CD4-positive, alpha-beta T cell treated with Interleukin-4 for 1 hour (primary cell): ENCODE measurements around the gene RASL10B.
"Not testable (repeated sequence)": the region's sequence is repeated elsewhere in the genome, so short reads cannot be mapped to it uniquely, and the experiment has no call there.

ENCODE experiments used
- DNase-seq, 2 donors: peaks; one replicate each; pipeline ENCODE4 v3.0.0-alpha.2; 2020 to 2022

The RASL10B gene

GRCh38 chr17:35731239-35731916 is at the start of gene RASL10B:
Gene RASL10B, plus strand, starts transcription at chr17:35731639. Its CDS starts 3,546 bp downstream, at chr17:35735185.
- DNase-seq: peak in 1 of 2 donors; percentile 34

- DNase-seq: no peak
Observed at GRCh38 chr17:35683591-35683990, 47.8 kb upstream of the RASL10B start.

- no peak for DNase-seq
Observed at GRCh38 chr17:35684055-35684802, 47.2 kb upstream of the RASL10B start.

- DNase-seq: no peak
Observed at GRCh38 chr17:35692512-35693210, 38.8 kb upstream of the RASL10B start.

GRCh38 chr17:35693662-35694061 is 37.8 kb upstream of the RASL10B start:
- no peak for DNase-seq

GRCh38 chr17:35694906-35695305 is 36.5 kb upstream of the RASL10B start:
- DNase-seq: no peak

- no peak for DNase-seq
Observed at GRCh38 chr17:35695613-35696012, 35.8 kb upstream of the RASL10B start.

GRCh38 chr17:35698800-35699199 is 32.6 kb upstream of the RASL10B start:
- no peak for DNase-seq

- no peak for DNase-seq
Observed at GRCh38 chr17:35700150-35700549, 31.3 kb upstream of the RASL10B start.

GRCh38 chr17:35701491-35701890 is 29.9 kb upstream of the RASL10B start:
- no peak for DNase-seq

GRCh38 chr17:35703308-35703707 is 28.1 kb upstream of the RASL10B start:
- DNase-seq: not testable (repeated sequence)

- no peak for DNase-seq
Observed at GRCh38 chr17:35705230-35705629, 26.2 kb upstream of the RASL10B start.

GRCh38 chr17:35705705-35706104 is 25.7 kb upstream of the RASL10B start:
- DNase-seq: no peak

GRCh38 chr17:35708149-35708548 is 23.3 kb upstream of the RASL10B start:
- DNase-seq: no peak

GRCh38 chr17:35708951-35709350 is 22.5 kb upstream of the RASL10B start:
- DNase-seq: no peak

GRCh38 chr17:35709874-35710273 is 21.6 kb upstream of the RASL10B start:
- no peak for DNase-seq

GRCh38 chr17:35710950-35711349 is 20.5 kb upstream of the RASL10B start:
- no peak for DNase-seq

GRCh38 chr17:35713069-35713728 is 18.2 kb upstream of the RASL10B start:
- DNase-seq: no peak

GRCh38 chr17:35714988-35715387 is 16.5 kb upstream of the RASL10B start:
- no peak for DNase-seq

- no peak for DNase-seq
Observed at GRCh38 chr17:35715416-35715815, 16.0 kb upstream of the RASL10B start.

- no peak for DNase-seq
Observed at GRCh38 chr17:35716173-35716572, 15.3 kb upstream of the RASL10B start.

- DNase-seq: no peak
Observed at GRCh38 chr17:35716897-35717465, 14.5 kb upstream of the RASL10B start.

GRCh38 chr17:35717475-35717874 is 14.0 kb upstream of the RASL10B start:
- no peak for DNase-seq
